HG03460 (cell line): ENCODE data around the gene BAG3.
"Not testable (repeated sequence)": the region's sequence is repeated elsewhere in the genome, so short reads cannot be mapped to it uniquely, and the experiment has no call there.

Source experiments
- ATAC-seq: cut with Tn5 transposase; IDR thresholded peaks from one replicate; pipeline ENCODE4 v1.9.1; 2021; ENCODE audit not compliant: unreplicated experiment

Gene BAG3

GRCh38 chr10:119640384-119640783 lies 10.8 kb upstream of the BAG3 start:
- ATAC-seq = no peak

- ATAC-seq = no peak
Observed at GRCh38 chr10:119640875-119641526, 10.2 kb upstream of the BAG3 start.

GRCh38 chr10:119642556-119643111 lies 8.5 kb upstream of the BAG3 start:
- ATAC-seq = no peak

- no peak for ATAC-seq
Observed at GRCh38 chr10:119643306-119644204, 7.6 kb upstream of the BAG3 start.

GRCh38 chr10:119644205-119644814 lies 6.9 kb upstream of the BAG3 start:
- ATAC-seq = no peak

GRCh38 chr10:119644994-119645393 lies 6.2 kb upstream of the BAG3 start:
- no peak for ATAC-seq

- no peak for ATAC-seq
Observed at GRCh38 chr10:119650062-119650461, 1.1 kb upstream of the BAG3 start.

GRCh38 chr10:119651514-119652360 lies 557 bp downstream of the BAG3 start:
- ATAC-seq = peak; percentile 37

GRCh38 chr10:119652361-119652730 lies 1.2 kb downstream of the BAG3 start:
- ATAC-seq = no peak

- ATAC-seq = no peak
Observed at GRCh38 chr10:119653209-119653608, 2.0 kb downstream of the BAG3 start.

GRCh38 chr10:119653916-119654315 lies 2.7 kb downstream of the BAG3 start:
- ATAC-seq = no peak

- ATAC-seq = no peak
Observed at GRCh38 chr10:119654540-119654939, 3.4 kb downstream of the BAG3 start.

- no peak for ATAC-seq
Observed at GRCh38 chr10:119655566-119656001, 4.4 kb downstream of the BAG3 start.

GRCh38 chr10:119656760-119657159 lies 5.6 kb downstream of the BAG3 start:
- ATAC-seq = no peak

- no peak for ATAC-seq
Observed at GRCh38 chr10:119657725-119658124, 6.5 kb downstream of the BAG3 start.

- ATAC-seq = no peak
Observed at GRCh38 chr10:119658274-119658673, 7.1 kb downstream of the BAG3 start.

- ATAC-seq = no peak
Observed at GRCh38 chr10:119659951-119660350, 8.8 kb downstream of the BAG3 start.

GRCh38 chr10:119662076-119662605 lies 11.0 kb downstream of the BAG3 start:
- not testable (repeated sequence) for ATAC-seq

GRCh38 chr10:119663866-119664698 lies 12.9 kb downstream of the BAG3 start:
- ATAC-seq = no peak
